Measurements from ENCODE around the gene TPPP. TPM values are rescaled to one million over a fixed set of nuclear protein-coding genes. Genes with fewer than 3 reads are reported as not detected.

TPPP gene
- total RNA-seq, 1 donor from 2014 or later = 1.9 TPM

GRCh38 chr5:675111-675870 lies 17.9 kb downstream of the TPPP start:
- no peaks in the 10 kb centered on the region for H3K36me3 ChIP-seq (ENCODE audit: control insufficient read depth, insufficient read depth, low read length)
- TF ChIP-seq CTCF (IDR thresholded peaks at IDR 0.05; ENCODE audit: insufficient read depth, low read length, poor library complexity, severe bottlenecking) = no peak
- no peak for DNase-seq (ENCODE audit: low read depth)
- H3K27me3 ChIP-seq (ENCODE audit: control insufficient read depth, insufficient read depth, low read length) = peaks cover 45% of the 10 kb centered on the region
- H3K4me3 ChIP-seq (ENCODE audit: low read depth, low read length) = no peak overlapping the region

GRCh38 chr5:674630-675011 lies 18.5 kb downstream of the TPPP start:
- peaks cover 45% of the 10 kb centered on the region for H3K27me3 ChIP-seq (ENCODE audit: control insufficient read depth, insufficient read depth, low read length)
- no peaks in the 10 kb centered on the region for H3K36me3 ChIP-seq (ENCODE audit: control insufficient read depth, insufficient read depth, low read length)
- TF ChIP-seq CTCF (IDR thresholded peaks at IDR 0.05; ENCODE audit: insufficient read depth, low read length, poor library complexity, severe bottlenecking) = no peak
- H3K4me3 ChIP-seq (ENCODE audit: low read depth, low read length) = no peak overlapping the region
- DNase-seq (ENCODE audit: low read depth) = no peak

GRCh38 chr5:673831-674629 lies 19.1 kb downstream of the TPPP start:
- H3K27me3 ChIP-seq (ENCODE audit: control insufficient read depth, insufficient read depth, low read length) = peaks cover 45% of the 10 kb centered on the region
- H3K4me3 ChIP-seq (ENCODE audit: low read depth, low read length) = no peak overlapping the region
- DNase-seq (ENCODE audit: low read depth) = no peak
- TF ChIP-seq CTCF (IDR thresholded peaks at IDR 0.05; ENCODE audit: insufficient read depth, low read length, poor library complexity, severe bottlenecking) = no peak
- H3K36me3 ChIP-seq (ENCODE audit: control insufficient read depth, insufficient read depth, low read length) = no peaks in the 10 kb centered on the region

- Histone ChIP-seq H3K27me3 (ENCODE audit: control insufficient read depth, insufficient read depth, low read length) (peaks cover 45% of the 10 kb centered on the region), H3K36me3 (ENCODE audit: control insufficient read depth, insufficient read depth, low read length) (no peaks in the 10 kb centered on the region), H3K4me3 (ENCODE audit: low read depth, low read length) (no peak overlapping the region)
- TF ChIP-seq CTCF (IDR thresholded peaks at IDR 0.05; ENCODE audit: insufficient read depth, low read length, poor library complexity, severe bottlenecking) = no peak
- DNase-seq (ENCODE audit: low read depth) = no peak
These were observed 19.9 kb downstream of the TPPP start for GRCh38 chr5:673161-673830.

- no peak overlapping the region for H3K4me3 ChIP-seq (ENCODE audit: low read depth, low read length)
- no peaks in the 10 kb centered on the region for H3K36me3 ChIP-seq (ENCODE audit: control insufficient read depth, insufficient read depth, low read length)
- DNase-seq (ENCODE audit: low read depth) = peak; percentile 70
- peaks cover 45% of the 10 kb centered on the region for H3K27me3 ChIP-seq (ENCODE audit: control insufficient read depth, insufficient read depth, low read length)
- TF ChIP-seq CTCF (IDR thresholded peaks at IDR 0.05; ENCODE audit: insufficient read depth, low read length, poor library complexity, severe bottlenecking) = no peak
These were observed 20.6 kb downstream of the TPPP start for GRCh38 chr5:672329-673160.
